DOHH2 (cell line): Measurements from ENCODE around the gene IGFALS.

Experiments used
- H3F3A ChIP-seq: fragments of 200-600 bp; sonication (generic), shearing (Covaris generic); 2 replicates; pipeline ENCODE4 v1.6.0; 2016; ENCODE audit warnings: antibody characterized with exemption, mild to moderate bottlenecking; ENCODE audit not compliant: control insufficient read depth, insufficient read depth
- H3K27ac ChIP-seq: fragments of 200-600 bp; sonication (generic); 2 replicates; pipeline ENCODE4 v1.5.1; 2014; ENCODE audit warnings: low read depth, mild to moderate bottlenecking, low read length, moderate library complexity
- H3K27me3 ChIP-seq: fragments of 200-600 bp; sonication (generic); 2 replicates; pipeline ENCODE4 v1.6.1; 2014; ENCODE audit warnings: mild to moderate bottlenecking, low read length, mixed read lengths; ENCODE audit not compliant: control insufficient read depth
- H3K36me3 ChIP-seq: fragments of 200-600 bp; sonication (generic); 2 replicates; pipeline ENCODE4 v1.6.1; 2014; ENCODE audit warnings: mild to moderate bottlenecking, low read length, moderate library complexity, mixed read lengths; ENCODE audit not compliant: control insufficient read depth
- H3K4me1 ChIP-seq: fragments of 200-600 bp; sonication (generic); 2 replicates; pipeline ENCODE4 v1.6.1; 2014; ENCODE audit warnings: mild to moderate bottlenecking, low read length, mixed read lengths; ENCODE audit not compliant: control insufficient read depth
- H3K4me2 ChIP-seq: fragments of 200-600 bp; sonication (generic); 2 replicates; pipeline ENCODE4 v1.6.0; 2014; ENCODE audit warnings: mild to moderate bottlenecking, low read length, moderate library complexity
- H3K4me3 ChIP-seq: fragments of 200-600 bp; sonication (generic); 2 replicates; pipeline ENCODE4 v1.5.1; 2014; ENCODE audit warnings: mild to moderate bottlenecking, low read length, mixed read lengths
- H3K79me2 ChIP-seq: fragments of 200-600 bp; sonication (generic); 2 replicates; pipeline ENCODE4 v1.6.1; 2014; ENCODE audit warnings: mild to moderate bottlenecking, low read length, mixed read lengths; ENCODE audit not compliant: control insufficient read depth
- H3K9me2 ChIP-seq: fragments of 200-600 bp; sonication (generic); replicated peaks from 2 replicates; pipeline ENCODE4 v1.6.1; 2014; ENCODE audit warnings: mild to moderate bottlenecking, low read length, mixed read lengths; ENCODE audit not compliant: control insufficient read depth
- H3K9me3 ChIP-seq: fragments of 200-600 bp; sonication (generic); 2 replicates; pipeline ENCODE4 v1.6.1; 2014; ENCODE audit warnings: antibody characterized with exemption, low read length, mixed read lengths; ENCODE audit not compliant: control insufficient read depth, insufficient read depth
- H4K20me1 ChIP-seq: fragments of 200-600 bp; sonication (generic); 2 replicates; pipeline ENCODE4 v1.6.0; 2014; ENCODE audit warnings: low read depth, mild to moderate bottlenecking, antibody characterized with exemption, low read length, moderate library complexity; ENCODE audit not compliant: control insufficient read depth, insufficient read depth
- EZH2phosphoT487 ChIP-seq: fragments of 200-600 bp; sonication (generic); IDR thresholded peaks from 2 replicates; pipeline ENCODE4 v1.6.1; 2017; ENCODE audit warnings: borderline replicate concordance, mild to moderate bottlenecking, antibody characterized with exemption, low read length, moderate library complexity, mixed read lengths
- TF ChIP-seq, protein P1 (sequence below): fragments of 200-600 bp; sonication (generic); IDR thresholded peaks from one replicate; pipeline ENCODE4 v1.5.1; 2014; ENCODE audit warnings: antibody characterized with exemption, mild to moderate bottlenecking, low read depth, low read length; ENCODE audit not compliant: poor library complexity, severe bottlenecking

Gene IGFALS

GRCh38 chr16:1821861-1822611 lies 28.5 kb upstream of the IGFALS start:
- no peaks in the 10 kb centered on the region for H3K36me3 ChIP-seq
- H3K9me3 ChIP-seq = no peaks in the 10 kb centered on the region
- peaks cover 5% of the 10 kb centered on the region for H3K79me2 ChIP-seq
- no peaks in the 10 kb centered on the region for H4K20me1 ChIP-seq
- TF ChIP-seq, protein P1, sequence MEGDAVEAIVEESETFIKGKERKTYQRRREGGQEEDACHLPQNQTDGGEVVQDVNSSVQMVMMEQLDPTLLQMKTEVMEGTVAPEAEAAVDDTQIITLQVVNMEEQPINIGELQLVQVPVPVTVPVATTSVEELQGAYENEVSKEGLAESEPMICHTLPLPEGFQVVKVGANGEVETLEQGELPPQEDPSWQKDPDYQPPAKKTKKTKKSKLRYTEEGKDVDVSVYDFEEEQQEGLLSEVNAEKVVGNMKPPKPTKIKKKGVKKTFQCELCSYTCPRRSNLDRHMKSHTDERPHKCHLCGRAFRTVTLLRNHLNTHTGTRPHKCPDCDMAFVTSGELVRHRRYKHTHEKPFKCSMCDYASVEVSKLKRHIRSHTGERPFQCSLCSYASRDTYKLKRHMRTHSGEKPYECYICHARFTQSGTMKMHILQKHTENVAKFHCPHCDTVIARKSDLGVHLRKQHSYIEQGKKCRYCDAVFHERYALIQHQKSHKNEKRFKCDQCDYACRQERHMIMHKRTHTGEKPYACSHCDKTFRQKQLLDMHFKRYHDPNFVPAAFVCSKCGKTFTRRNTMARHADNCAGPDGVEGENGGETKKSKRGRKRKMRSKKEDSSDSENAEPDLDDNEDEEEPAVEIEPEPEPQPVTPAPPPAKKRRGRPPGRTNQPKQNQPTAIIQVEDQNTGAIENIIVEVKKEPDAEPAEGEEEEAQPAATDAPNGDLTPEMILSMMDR = no peak
- TF ChIP-seq EZH2phosphoT487 = no peak
- H3K27me3 ChIP-seq = no peaks in the 10 kb centered on the region
- no peak overlapping the region for H3K4me3 ChIP-seq
- H3K27ac ChIP-seq = no peak overlapping the region
- 0 out of 2 replicates have a peak, but pooled peaks cover 5% of the 10 kb centered on the region for H3F3A ChIP-seq
- H3K4me1 ChIP-seq = peaks cover 8% of the 10 kb centered on the region
- H3K9me2 ChIP-seq = no peaks in the 10 kb centered on the region
- no peak overlapping the region for H3K4me2 ChIP-seq

GRCh38 chr16:1820946-1821290 lies 27.4 kb upstream of the IGFALS start:
- Histone ChIP-seq H3K4me2 (no peak overlapping the region), H3K4me1 (peaks cover 7% of the 10 kb centered on the region), H3K79me2 (peaks cover 4% of the 10 kb centered on the region), H3K9me2 (no peaks in the 10 kb centered on the region), H3K36me3 (no peaks in the 10 kb centered on the region), H3K9me3 (no peaks in the 10 kb centered on the region), H3K27ac (no peak overlapping the region), H3K4me3 (no peak overlapping the region), H3K27me3 (no peaks in the 10 kb centered on the region), H3F3A (0 out of 2 replicates have a peak, but pooled peaks cover 5% of the 10 kb centered on the region), H4K20me1 (no peaks in the 10 kb centered on the region)
- no peak for TF ChIP-seq EZH2phosphoT487
- TF ChIP-seq, protein P1 = no peak

- no peaks in the 10 kb centered on the region for H3K9me2 ChIP-seq
- H4K20me1 ChIP-seq = no peaks in the 10 kb centered on the region
- H3K27me3 ChIP-seq = no peaks in the 10 kb centered on the region
- no peak overlapping the region for H3K27ac ChIP-seq
- no peak overlapping the region for H3K4me2 ChIP-seq
- no peaks in the 10 kb centered on the region for H3K36me3 ChIP-seq
- H3K9me3 ChIP-seq = no peaks in the 10 kb centered on the region
- TF ChIP-seq EZH2phosphoT487 = no peak
- TF ChIP-seq, protein P1 = no peak
- no peak overlapping the region for H3K4me3 ChIP-seq
- 0 out of 2 replicates have a peak, but pooled peaks cover 5% of the 10 kb centered on the region for H3F3A ChIP-seq
- H3K4me1 ChIP-seq = peaks cover 1% of the 10 kb centered on the region
- no peaks in the 10 kb centered on the region; the same call in 1 of the 2 replicates for H3K79me2 ChIP-seq
Observed at GRCh38 chr16:1820096-1820945, 26.8 kb upstream of the IGFALS start.
